ENCODE results near the gene EIF1AY.
"Not testable (repeated sequence)": the region's sequence is repeated elsewhere in the genome, so short reads cannot be mapped to it uniquely, and the experiment has no call there.

EIF1AY gene, protein sequence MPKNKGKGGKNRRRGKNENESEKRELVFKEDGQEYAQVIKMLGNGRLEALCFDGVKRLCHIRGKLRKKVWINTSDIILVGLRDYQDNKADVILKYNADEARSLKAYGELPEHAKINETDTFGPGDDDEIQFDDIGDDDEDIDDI

DNA sequence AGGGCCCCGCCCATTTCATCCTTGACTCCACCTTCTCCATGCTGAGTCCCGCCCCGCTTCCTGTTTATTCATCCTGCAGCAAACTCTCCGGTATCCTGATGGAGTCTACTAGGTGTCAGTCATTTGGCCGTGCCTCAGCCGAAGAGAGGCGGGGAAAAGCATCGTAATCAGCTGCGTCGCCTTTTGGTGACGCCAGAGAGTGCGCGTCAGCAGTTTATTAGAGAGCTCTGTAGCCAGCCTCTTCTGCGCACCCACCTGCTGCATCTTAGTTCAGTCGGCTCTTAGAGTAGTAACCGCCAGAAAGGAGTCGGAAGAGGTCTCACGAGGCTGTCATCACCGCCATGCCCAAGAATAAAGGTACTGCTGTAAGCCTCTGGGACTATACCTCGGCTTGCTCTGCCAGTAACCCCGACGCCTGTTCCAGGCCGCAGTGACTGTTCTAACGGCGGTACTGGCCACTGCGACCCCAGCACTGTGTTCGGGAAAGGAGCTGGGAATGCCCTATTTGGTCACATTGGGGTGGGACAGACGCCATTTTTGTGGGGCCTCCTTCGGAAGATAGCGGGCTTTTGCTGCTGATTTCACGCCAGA is at the start of gene EIF1AY:
Gene EIF1AY, plus strand, starts transcription at position 246 of the 591 bp plus-strand sequence. Its CDS starts 96 bp downstream, at position 342.
- DNase-seq (ENCODE audit: low read depth): no peak

DNA sequence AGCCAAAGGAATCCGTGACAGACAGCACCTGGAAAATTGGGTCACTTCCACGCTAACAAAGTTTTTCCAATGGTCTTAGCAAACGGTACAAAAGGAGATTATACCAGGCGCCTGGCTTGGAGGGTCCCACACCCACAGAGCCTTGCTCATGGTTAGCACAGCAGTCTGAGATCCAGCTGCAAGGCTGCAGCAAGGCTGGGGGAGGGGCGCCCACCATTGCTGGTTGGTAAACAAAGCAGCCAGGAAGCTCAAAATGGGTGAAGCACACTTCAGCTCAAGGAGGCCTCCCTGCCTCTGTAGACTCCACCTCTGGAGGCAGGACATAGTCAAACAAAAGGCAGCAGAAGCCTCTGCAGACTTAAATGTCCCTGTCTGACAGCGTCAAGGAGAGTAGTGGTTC is 47.1 kb upstream of the EIF1AY start:
- DNase-seq (ENCODE audit: low read depth): no peak

DNA sequence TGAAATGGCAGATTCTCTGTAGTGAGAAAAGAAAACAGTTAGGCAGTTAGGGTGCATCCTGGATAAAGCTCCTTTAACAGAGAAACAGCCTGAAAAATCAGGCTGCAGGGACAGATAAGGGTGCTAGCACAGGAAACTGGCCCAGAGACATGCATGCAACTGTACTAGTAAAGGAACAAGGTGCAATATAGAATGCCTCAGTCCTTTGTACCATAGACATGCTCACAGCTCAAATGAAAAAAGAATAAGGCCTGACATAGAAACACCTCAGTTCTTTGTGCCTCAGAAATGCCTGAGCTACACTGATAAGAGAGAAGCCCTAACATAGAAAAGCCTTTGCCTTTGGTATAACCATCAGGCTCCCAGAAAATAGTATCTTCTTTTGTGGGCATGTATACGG is 37.4 kb upstream of the EIF1AY start:
- DNase-seq (ENCODE audit: low read depth): no peak

DNA sequence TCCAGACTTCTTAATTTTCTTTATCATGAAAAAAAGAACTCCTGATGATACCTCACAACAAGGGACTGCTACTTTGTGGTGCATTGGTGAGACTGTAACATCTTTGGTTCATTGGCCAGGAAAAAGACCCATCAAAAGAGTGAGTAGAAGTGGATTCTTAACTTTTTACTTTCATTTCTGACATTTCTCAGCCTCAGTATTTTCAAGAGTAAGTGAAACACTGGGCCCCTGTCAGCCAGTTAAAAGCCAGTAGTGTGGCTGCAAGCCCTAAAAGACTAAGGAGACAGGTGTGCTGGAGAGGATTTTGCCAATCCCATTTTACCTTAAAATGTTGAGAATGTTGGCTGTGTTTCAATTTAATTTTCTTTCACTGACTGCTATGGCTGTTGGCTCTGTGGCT is 36.6 kb upstream of the EIF1AY start:
- no peak for DNase-seq (ENCODE audit: low read depth)

DNA sequence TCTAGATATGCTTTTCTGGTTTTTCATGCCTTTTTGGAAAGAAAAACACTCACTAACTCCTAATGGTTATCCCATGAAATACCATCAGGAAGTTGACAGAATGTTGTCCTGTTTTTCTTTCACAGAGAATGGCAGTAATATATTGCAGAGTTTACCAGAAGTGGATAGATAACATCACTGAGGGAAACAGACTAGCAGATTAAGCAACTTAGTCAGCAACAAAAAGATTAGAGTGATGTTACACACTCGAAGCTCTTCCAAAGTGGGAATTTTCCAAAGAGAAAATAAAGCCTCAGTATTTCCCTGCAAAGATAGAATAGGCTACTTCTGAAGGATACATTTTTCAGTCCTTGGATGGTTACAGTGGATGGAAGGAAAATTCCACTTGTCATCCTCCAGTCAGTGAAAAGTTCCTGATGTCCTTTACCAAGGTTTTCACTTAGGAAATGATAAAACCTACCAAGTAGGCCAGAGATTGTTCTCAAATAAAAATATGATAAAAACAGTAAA is 31.1 kb upstream of the EIF1AY start:
- no peak for DNase-seq (ENCODE audit: low read depth)

DNA sequence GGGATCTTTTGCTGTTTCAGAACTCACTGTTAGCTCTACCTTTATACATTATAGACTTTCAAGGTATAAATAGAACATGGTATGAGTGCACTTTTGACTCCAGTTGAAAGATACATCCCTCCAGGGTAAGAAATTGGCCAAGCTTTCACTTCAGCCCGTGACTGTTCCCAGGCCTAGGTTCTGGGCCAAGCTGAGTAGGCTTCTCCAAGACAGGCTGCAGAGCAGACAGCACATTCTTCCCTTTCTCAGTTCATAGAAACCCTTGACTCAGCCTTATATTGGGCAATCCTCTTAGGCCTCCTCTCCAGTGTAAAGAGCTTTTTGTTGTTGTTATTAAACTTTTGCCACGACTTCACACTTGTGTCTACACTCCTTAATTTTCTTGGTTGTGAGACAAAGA is 29.5 kb upstream of the EIF1AY start:
- no peak for DNase-seq (ENCODE audit: low read depth)

DNA sequence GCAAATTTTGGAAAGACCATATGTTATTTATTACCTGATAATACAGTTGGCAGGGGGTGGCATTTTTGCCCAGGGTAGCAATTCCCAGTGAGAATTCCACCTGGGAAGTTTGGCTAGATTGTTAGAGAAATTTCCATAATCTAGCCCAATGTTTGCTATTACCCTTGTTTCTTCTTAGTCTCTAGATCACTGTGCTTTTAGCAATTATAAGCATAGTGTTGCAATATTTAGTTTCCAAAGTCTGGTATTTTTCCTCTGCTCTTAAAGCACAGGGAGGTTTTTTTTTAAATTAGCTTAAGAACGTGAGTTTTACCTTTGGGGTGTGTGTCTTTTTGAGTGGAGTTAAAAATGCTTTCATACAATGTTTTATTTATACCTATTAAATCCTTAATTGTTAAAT is 26.3 kb upstream of the EIF1AY start:
- DNase-seq (ENCODE audit: low read depth): no peak

DNA sequence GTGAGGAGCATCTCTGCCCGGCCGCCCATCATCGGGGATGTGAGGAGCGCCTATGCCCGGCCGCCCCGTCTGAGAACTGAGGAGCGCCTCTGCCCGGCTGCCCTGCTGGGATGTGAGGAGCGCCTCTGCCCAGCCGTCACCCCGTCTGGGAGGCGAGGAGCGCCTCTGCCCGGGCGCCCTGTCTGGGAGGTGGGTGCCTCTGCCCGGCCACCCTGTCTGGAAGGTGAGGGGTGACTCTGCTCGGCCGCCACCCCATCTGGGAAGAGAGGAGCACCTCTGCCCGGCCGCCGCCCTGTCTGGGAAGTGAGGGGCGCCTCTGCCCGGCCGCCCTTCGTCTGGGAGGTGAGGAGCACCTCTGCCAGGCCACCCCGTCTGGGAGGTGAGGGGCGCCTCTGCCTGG is 23.7 kb upstream of the EIF1AY start:
- DNase-seq (ENCODE audit: low read depth): no peak

DNA sequence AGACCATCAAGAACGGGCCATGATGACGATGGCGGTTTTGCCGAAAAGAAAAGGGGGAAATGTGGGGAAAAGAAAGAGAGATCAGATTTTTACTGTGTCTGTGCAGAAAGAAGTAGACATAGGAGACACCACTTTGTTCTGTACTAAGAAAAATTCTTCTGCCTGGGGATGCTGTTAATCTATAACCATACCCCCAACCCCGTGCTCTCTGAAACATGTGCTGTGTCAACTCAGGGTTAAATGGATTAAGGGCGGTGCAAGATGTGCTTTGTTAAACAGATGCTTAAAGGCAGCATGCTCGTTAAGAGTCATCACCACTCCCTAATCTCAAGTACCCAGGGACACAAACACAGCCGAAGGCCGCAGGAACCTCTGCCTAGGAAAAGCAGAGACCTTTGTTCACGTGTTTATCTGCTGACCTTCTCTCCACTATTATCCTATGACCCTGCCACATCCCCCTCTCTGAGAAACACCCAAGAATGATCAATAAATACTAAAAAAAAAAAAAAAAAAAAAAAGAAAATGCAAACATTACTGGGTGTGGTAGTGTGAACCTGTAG is 22.7 kb upstream of the EIF1AY start:
- not testable (repeated sequence) for DNase-seq (ENCODE audit: low read depth)

DNA sequence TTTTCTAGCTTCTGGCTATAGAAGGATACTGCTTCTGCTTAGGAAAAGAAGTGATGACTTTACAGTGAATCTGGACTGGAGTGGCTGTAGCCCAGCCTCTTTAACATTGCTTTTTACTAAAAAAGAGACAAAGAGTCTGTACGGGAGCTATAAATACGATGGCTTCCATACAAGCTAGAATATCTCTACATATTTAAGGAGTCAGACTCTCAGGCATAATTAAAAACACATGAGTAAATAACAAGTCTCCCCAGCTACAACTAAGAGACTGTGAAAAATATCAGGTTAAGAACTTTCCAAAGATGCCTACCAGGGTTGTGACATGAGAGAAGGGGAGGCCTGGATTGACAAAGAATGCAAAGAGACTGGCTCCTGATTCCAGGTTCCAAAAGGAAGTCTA is 19.8 kb upstream of the EIF1AY start:
- no peak for DNase-seq (ENCODE audit: low read depth)

DNA sequence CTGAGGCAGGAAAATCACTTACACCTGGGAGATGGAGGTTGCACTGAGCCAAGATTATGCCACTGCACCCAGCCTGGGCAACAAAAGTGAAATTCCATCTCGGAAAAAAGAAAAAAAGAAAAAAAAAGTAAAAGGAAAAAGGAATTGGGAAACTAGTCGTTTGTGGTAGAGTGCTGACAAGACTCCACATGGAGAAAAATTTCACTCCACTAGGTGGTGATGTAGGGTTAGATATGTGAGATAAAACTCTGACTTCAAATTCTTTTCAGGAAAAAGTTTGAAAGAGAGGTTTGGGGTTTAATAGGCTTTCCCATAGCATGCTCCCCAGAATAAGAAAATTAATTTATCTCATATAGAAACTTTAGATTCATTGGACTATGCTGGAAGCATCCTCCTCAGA is 16.9 kb upstream of the EIF1AY start:
- no peak for DNase-seq (ENCODE audit: low read depth)

DNA sequence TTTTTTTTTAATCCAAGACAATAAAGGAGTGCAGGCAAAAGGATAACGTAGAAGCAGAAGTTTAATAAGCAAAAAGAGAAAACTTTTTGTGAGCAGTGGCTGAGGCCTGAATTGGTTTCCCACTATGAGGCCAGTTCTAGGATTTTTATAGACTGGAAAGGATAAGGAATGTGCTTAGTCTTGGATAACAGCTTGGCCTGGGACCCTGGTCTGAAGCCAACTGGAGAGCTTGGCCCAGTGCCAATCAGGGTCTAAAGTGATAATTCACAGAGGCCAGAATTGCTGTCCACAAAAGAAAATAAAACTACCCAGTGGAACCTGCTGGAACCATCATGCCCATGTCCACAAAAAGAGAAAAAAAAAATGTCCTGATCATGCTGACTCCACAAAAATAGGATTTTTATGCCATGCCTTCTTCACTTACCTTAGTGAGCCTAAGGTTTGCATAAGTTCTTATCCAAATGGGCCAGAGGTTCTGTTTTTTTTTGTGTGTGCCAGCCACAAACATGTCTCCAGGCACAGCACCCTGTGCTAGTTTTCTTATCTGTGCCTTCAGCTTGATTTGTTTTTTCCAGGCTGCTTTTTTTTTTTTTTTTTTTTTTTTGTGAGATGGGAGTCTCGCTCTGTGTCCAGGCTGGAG is 15.6 kb upstream of the EIF1AY start:
- DNase-seq (ENCODE audit: low read depth): no peak

DNA sequence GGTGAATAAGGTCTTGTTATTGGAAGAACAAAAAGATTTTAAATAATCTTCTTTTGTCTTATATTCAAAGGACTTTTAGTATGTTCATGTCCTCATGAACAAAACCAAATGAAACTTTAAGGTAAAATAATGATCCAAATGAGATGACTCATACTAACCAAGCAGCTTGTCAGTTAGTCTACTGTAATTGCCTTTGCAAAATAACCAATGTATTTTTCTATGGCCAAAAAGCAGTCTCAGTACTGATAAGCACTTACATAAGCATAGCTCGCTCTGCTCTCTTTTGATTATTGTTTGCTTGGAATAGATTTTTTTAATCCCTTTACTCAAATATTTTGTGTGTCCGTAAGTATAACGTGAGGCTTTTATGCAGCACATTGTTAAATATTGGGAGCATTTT is 4.3 kb upstream of the EIF1AY start:
- DNase-seq (ENCODE audit: low read depth): no peak

DNA sequence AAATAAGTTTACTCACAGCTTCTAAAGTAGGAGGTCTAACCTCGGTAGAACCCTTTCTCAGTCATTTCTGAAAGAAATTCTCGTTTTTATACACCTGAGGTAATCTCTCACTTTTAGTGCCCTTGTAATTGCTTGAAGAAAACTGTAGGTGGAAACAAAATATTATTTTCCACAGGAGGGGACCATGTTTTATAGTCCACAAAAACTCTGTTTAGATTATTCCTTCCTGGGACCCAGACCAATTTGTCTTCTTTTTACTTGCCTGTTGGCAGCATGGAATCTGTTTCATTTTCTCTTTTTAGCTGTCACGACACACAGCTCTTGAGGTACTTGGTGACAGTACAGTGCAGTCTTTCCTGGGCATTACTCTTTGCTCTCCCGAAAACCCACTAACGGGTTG is 930 bp downstream of the EIF1AY start:
- no peak for DNase-seq (ENCODE audit: low read depth)

DNA sequence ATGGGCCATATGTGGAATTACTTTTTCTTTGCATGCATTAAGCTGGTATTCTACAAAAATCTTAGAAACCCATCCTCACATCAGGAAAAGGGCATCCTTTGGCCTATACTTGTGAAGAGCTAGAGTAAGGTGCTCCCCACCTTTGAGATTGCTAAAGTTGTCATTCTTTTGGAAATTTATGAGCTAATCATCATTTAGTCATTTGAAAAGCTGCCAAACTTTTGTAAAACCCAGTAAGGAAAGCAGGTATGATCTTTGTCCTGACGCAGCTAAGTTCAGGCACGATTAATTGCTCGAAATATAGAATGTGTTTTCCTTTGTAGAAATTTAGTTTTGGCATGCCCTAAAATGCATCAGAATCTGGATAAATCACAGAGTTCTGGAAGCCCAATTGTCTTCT is 2.6 kb downstream of the EIF1AY start:
- no peak for DNase-seq (ENCODE audit: low read depth)

DNA sequence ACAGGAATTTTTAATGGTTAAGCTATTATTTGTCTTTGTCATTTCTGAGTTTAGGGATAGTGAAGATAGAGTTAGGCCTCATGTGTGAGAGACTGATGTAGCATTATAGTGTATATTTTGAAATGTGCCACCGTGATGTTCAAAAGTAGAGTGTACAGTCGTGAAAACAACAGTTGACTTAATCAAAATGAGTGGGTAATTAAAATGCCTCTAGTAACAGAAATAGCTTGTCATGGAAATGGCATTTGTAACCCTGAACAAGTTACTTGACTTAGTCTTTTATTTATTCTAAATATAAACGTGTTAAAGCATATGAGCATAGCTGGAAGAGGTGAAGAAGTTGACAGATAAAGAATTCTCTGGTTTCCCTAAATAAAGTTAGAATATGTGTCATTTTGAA is 6.1 kb downstream of the EIF1AY start:
- DNase-seq (ENCODE audit: low read depth): no peak

DNA sequence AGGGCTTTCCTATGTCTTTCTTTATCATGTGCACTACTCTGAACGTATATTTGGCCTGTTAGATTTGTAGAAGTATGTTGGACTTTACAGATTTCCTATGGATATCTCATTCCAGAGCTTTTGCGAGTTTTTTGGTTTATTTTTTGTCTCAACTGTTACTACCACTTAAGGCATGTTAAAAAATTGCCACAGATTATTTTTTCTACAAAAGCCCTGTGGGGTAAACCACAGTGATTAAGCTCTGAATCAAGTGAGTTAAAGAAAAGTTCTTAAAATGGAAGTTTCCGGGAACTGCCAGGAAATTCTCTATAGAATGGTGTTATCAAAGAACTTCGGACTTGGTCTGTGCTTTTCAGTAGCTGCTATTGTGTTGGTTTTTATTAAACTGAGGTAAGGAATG is 10.6 kb downstream of the EIF1AY start:
- no peak for DNase-seq (ENCODE audit: low read depth)

Data from iris pigment epithelial cell (primary cell).